MM.1S (cell line): Measurements from ENCODE around the gene DBNL.

ENCODE experiments used
- DNase-seq: peaks from one replicate; pipeline ENCODE4 v3.0.0-alpha.2; 2015
- H2AFZ ChIP-seq: fragments of 300-600 bp; sonication (generic); 2 replicates; pipeline ENCODE4 v1.6.0; 2016; ENCODE audit warnings: antibody characterized with exemption, low read length
- H3F3A ChIP-seq: fragments of 300-600 bp; sonication (generic); 2 replicates; pipeline ENCODE4 v1.6.1; 2016; ENCODE audit warnings: mild to moderate bottlenecking, antibody characterized with exemption, low read length, moderate library complexity, mixed read lengths; ENCODE audit not compliant: insufficient read depth
- H3K27ac ChIP-seq: fragments of 300-600 bp; sonication (generic); 2 replicates; pipeline ENCODE4 v1.5.1; 2016; ENCODE audit warnings: mild to moderate bottlenecking, low read length
- H3K27me3 ChIP-seq: fragments of 300-600 bp; sonication (generic); replicated peaks from 2 replicates; pipeline ENCODE4 v1.6.0; 2016; ENCODE audit warnings: low read length; ENCODE audit not compliant: insufficient read depth
- H3K36me3 ChIP-seq: fragments of 300-600 bp; sonication (generic); replicated peaks from 2 replicates; pipeline ENCODE4 v1.6.1; 2016; ENCODE audit warnings: mild to moderate bottlenecking, low read length, mixed read lengths; ENCODE audit not compliant: insufficient read depth
- H3K4me1 ChIP-seq: fragments of 300-600 bp; sonication (generic); 2 replicates; pipeline ENCODE4 v1.6.1; 2016; ENCODE audit warnings: low read length, mixed read lengths
- H3K4me2 ChIP-seq: fragments of 300-600 bp; sonication (generic); 2 replicates; pipeline ENCODE4 v1.6.0; 2016; ENCODE audit warnings: low read depth, low read length
- H3K4me3 ChIP-seq: fragments of 300-600 bp; sonication (generic); 2 replicates; pipeline ENCODE4 v1.5.1; 2016; ENCODE audit warnings: low read length, mixed read lengths
- H3K79me2 ChIP-seq: fragments of 300-600 bp; sonication (generic); 2 replicates; pipeline ENCODE4 v1.6.1; 2016; ENCODE audit warnings: mixed run types, low read length, mixed read lengths
- H3K9ac ChIP-seq: fragments of 300-600 bp; sonication (generic); 2 replicates; pipeline ENCODE4 v1.6.1; 2016; ENCODE audit warnings: low read length, mixed read lengths
- H3K9me2 ChIP-seq: fragments of 300-600 bp; sonication (generic); replicated peaks from 2 replicates; pipeline ENCODE4 v1.6.1; 2016; ENCODE audit warnings: mild to moderate bottlenecking, low read length, mixed read lengths; ENCODE audit not compliant: insufficient read depth
- H3K9me3 ChIP-seq: fragments of 300-600 bp; sonication (generic); replicated peaks from 2 replicates; pipeline ENCODE4 v1.6.1; 2016; ENCODE audit warnings: mild to moderate bottlenecking, low read length, mixed read lengths; ENCODE audit not compliant: insufficient read depth
- H4K20me1 ChIP-seq: fragments of 300-600 bp; sonication (generic); 2 replicates; pipeline ENCODE4 v1.6.1; 2016; ENCODE audit warnings: mild to moderate bottlenecking, low read length, moderate library complexity, mixed read lengths; ENCODE audit not compliant: insufficient read depth
- CTCF ChIP-seq: fragments of 300-600 bp; sonication (generic); IDR thresholded peaks from 2 replicates; pipeline ENCODE4 v1.5.1; 2016; ENCODE audit warnings: antibody characterized with exemption, low read length, mixed read lengths
- EZH2 ChIP-seq: fragments of 300-600 bp; sonication (generic); optimal IDR thresholded peaks from 2 replicates; pipeline ENCODE3; 2017; ENCODE audit warnings: low read depth, mild to moderate bottlenecking, antibody characterized with exemption, low read length, mixed read lengths
- EZH2phosphoT487 ChIP-seq: fragments of 300-600 bp; sonication (generic); IDR thresholded peaks from 2 replicates; pipeline ENCODE4 v1.6.1; 2018; ENCODE audit warnings: antibody characterized with exemption, low read length

Gene DBNL

DNA sequence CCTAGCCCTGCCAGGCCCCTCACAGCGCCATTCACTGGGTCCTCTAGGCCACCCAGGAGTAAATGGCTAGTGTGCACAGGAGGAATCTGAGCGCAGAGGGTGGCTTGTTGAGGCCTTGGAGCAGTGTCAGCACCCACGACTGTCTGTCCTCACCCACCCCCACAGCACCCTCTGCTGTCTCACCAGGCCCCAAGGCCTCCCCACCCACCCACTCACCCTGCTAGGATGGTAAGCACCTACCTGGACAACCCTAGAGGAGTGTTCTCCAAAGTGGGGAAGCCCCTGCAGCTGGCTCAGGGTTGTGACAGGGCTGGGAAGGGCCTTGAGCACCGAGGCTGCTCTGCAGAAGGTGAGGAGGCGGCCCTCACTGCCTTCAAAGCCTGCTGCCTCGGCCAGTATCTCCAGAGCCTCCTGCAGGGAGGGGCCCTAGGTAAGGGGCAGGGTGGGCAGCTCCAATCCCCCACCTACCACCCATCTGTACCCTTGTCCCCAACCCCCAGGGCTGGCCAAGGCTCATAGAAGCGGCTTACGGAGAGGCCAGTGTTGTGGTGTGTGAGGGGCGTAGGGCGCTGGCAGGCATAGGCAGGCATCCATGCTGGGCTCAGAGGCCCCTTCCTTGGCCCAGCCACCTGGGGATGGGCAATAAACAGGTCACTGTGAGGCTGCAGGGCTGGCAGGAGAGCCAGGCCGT is 35.0 kb downstream of the DBNL start:
- Histone ChIP-seq H3K9ac (no peak overlapping the region), H3K27ac (no peak overlapping the region), H3K4me2 (no peak overlapping the region), H3K4me1 (no peaks in the 10 kb centered on the region), H3K9me3 (no peaks in the 10 kb centered on the region), H4K20me1 (no peaks in the 10 kb centered on the region), H3K9me2 (no peaks in the 10 kb centered on the region), H3K36me3 (no peaks in the 10 kb centered on the region), H3F3A (peaks cover 9% of the 10 kb centered on the region), H2AFZ (no peak overlapping the region), H3K27me3 (0 out of 2 replicates have a peak, but pooled peaks cover 4% of the 10 kb centered on the region), H3K79me2 (peaks cover 9% of the 10 kb centered on the region; the same call in 1 of the 2 replicates), H3K4me3 (no peak overlapping the region)
- DNase-seq = no peak
- TF ChIP-seq EZH2 (no peak), CTCF (no peak), EZH2phosphoT487 (no peak)

GRCh38 chr7:44080118-44080517 is 35.6 kb downstream of the DBNL start:
- TF ChIP-seq EZH2 (no peak), EZH2phosphoT487 (no peak), CTCF (no peak)
- H3K9me3 ChIP-seq = no peaks in the 10 kb centered on the region
- H3F3A ChIP-seq = peaks cover 9% of the 10 kb centered on the region
- H4K20me1 ChIP-seq = no peaks in the 10 kb centered on the region
- H2AFZ ChIP-seq = no peak overlapping the region
- no peak overlapping the region for H3K4me2 ChIP-seq
- H3K9ac ChIP-seq = no peak overlapping the region
- peaks cover 9% of the 10 kb centered on the region; the same call in 1 of the 2 replicates for H3K79me2 ChIP-seq
- H3K4me3 ChIP-seq = no peak overlapping the region
- H3K27me3 ChIP-seq = 0 out of 2 replicates have a peak, but pooled peaks cover 4% of the 10 kb centered on the region
- no peaks in the 10 kb centered on the region for H3K4me1 ChIP-seq
- no peaks in the 10 kb centered on the region for H3K9me2 ChIP-seq
- no peak for DNase-seq
- H3K27ac ChIP-seq = no peak overlapping the region
- no peaks in the 10 kb centered on the region for H3K36me3 ChIP-seq

GRCh38 chr7:44080686-44081265 is 36.3 kb downstream of the DBNL start:
- H3K27me3 ChIP-seq = 0 out of 2 replicates have a peak, but pooled peaks cover 4% of the 10 kb centered on the region
- H3F3A ChIP-seq = peaks cover 9% of the 10 kb centered on the region
- H3K36me3 ChIP-seq = no peaks in the 10 kb centered on the region
- no peak overlapping the region for H2AFZ ChIP-seq
- TF ChIP-seq EZH2phosphoT487 = no peak
- no peak for TF ChIP-seq CTCF
- no peak for TF ChIP-seq EZH2
- no peaks in the 10 kb centered on the region for H3K4me1 ChIP-seq
- peaks cover 9% of the 10 kb centered on the region; the same call in 1 of the 2 replicates for H3K79me2 ChIP-seq
- no peak for DNase-seq
- no peak overlapping the region for H3K9ac ChIP-seq
- no peaks in the 10 kb centered on the region for H4K20me1 ChIP-seq
- H3K4me3 ChIP-seq = no peak overlapping the region
- no peaks in the 10 kb centered on the region for H3K9me2 ChIP-seq
- H3K4me2 ChIP-seq = peak overlapping the region; percentile 91; the same call in 1 of the 2 replicates
- no peak overlapping the region for H3K27ac ChIP-seq
- H3K9me3 ChIP-seq = no peaks in the 10 kb centered on the region
